Duodenal mucosa (tissue), 2 donors: ENCODE measurements around the gene FCER2.
A peak's percentile ranks its signal among the peaks of the same experiment; 100 is the strongest.

Experiments used
- H3K27ac ChIP-seq: one replicate; pipeline ENCODE4 v1.7.0; 2013; ENCODE audit warnings: low read depth, low read length
- H3K27me3 ChIP-seq, 2 donors: one replicate each; pipeline ENCODE4 v1.7.0; 2013; ENCODE audit warnings: low read length in 2 of 2, control low read depth in 1 of 2; ENCODE audit not compliant: insufficient read depth in 2 of 2, control insufficient read depth in 1 of 2
- H3K36me3 ChIP-seq, 2 donors: one replicate each; pipeline ENCODE4 v1.7.0; 2013; ENCODE audit warnings: low read length in 2 of 2, control low read depth in 1 of 2; ENCODE audit not compliant: insufficient read depth in 2 of 2, control insufficient read depth in 1 of 2
- H3K4me1 ChIP-seq, 2 donors: one replicate each; pipeline ENCODE4 v1.7.0; 2013; ENCODE audit warnings: low read length in 2 of 2, control low read depth in 1 of 2; ENCODE audit not compliant: insufficient read depth in 2 of 2, control insufficient read depth in 1 of 2
- H3K4me3 ChIP-seq, 2 donors: one replicate each; pipeline ENCODE4 v1.7.0; 2013; ENCODE audit warnings: low read length in 2 of 2, low read depth in 1 of 2
- H3K9ac ChIP-seq, 2 donors: one replicate each; pipeline ENCODE4 v1.7.0; 2013; ENCODE audit warnings: low read length in 2 of 2, low read depth in 1 of 2
- H3K9me3 ChIP-seq, 2 donors: one replicate each; pipeline ENCODE4 v1.7.0; 2013; ENCODE audit warnings: low read length in 2 of 2, control low read depth in 1 of 2; ENCODE audit not compliant: control insufficient read depth in 1 of 2

Gene FCER2

DNA sequence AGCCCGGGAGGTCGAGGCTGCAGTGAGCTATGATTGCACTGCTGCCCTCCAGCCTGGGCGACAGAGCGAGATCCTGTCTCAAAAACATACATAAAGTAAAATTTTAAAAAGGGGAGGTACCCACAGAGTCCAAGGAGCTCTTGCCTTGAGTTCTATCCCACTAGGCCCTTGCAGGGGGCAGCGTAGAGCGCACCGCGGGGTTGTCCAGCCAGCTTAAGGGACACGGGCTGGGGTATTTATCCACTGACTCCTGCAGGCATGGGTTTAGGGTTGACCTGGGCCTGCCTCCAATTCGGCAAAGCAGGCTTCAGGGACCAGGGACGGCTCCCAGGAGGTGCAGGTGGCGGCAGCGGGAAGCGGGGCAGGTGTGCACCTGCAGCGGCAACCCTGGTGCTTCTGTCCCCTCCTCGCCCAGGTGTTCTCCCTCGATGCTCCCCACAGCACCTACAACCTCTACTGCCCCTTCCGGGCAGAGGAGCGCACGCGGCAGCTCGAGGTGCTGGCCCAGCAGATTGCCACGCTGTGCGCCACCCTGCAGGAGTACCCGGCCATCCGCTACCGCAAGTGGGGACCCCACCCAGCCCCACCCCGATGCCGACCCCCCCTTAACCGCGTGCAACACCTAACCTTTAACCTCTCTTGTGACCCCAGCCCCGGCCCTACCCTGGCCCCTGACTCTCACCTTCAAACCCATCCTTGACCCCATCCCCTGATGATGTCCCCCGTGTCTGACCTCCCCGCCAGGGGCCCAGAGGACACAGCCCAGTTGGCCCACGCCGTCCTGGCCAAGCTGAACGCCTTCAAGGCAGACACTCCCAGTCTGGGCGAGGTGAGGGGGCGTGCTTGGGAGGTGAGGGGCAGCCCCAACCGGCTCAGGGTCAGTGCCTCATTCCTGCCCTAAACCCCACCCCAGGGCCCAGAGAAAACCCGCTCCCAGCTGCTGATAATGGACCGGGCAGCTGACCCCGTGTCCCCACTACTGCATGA is 60.3 kb downstream of the FCER2 start:
- peaks cover 0 to 2% of the 10 kb centered on the region in 2 donors for H3K9me3 ChIP-seq
- H3K27ac ChIP-seq, result no peak overlapping the region
- H3K4me1 ChIP-seq, result peaks cover 6 to 23% of the 10 kb centered on the region in 2 donors
- H3K9ac ChIP-seq, result no peak overlapping the region
- peaks cover 0 to 35% of the 10 kb centered on the region in 2 donors for H3K36me3 ChIP-seq
- H3K27me3 ChIP-seq, result peaks cover 0 to 7% of the 10 kb centered on the region in 2 donors
- no peak overlapping the region for H3K4me3 ChIP-seq

DNA sequence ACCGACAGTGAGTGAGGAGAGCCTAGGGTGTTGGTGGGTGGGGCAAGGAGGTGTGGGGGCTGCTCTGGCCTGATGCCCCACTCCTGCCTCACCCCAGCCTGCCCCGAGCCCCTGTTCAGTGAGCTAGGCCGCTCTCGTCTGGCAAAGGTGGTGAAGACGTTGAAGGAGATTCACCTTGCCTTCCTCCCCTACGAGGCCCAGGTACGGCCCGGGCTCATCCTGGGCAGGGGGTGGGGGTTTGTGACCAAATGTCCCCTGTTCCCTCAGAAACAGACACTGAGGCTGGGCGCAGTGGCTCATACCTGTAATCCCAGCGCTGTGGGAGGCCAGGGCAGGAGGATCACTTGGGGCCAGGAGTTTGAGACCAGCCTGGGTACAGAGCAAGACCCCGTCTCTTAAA is 61.1 kb downstream of the FCER2 start:
- peaks cover 0 to 7% of the 10 kb centered on the region in 2 donors for H3K27me3 ChIP-seq
- no peak overlapping the region for H3K27ac ChIP-seq
- no peak overlapping the region for H3K9ac ChIP-seq
- H3K9me3 ChIP-seq, result peaks cover 0 to 2% of the 10 kb centered on the region in 2 donors
- peaks cover 0 to 35% of the 10 kb centered on the region in 2 donors for H3K36me3 ChIP-seq
- H3K4me1 ChIP-seq, result peaks cover 6 to 29% of the 10 kb centered on the region in 2 donors
- H3K4me3 ChIP-seq, result no peak overlapping the region

DNA sequence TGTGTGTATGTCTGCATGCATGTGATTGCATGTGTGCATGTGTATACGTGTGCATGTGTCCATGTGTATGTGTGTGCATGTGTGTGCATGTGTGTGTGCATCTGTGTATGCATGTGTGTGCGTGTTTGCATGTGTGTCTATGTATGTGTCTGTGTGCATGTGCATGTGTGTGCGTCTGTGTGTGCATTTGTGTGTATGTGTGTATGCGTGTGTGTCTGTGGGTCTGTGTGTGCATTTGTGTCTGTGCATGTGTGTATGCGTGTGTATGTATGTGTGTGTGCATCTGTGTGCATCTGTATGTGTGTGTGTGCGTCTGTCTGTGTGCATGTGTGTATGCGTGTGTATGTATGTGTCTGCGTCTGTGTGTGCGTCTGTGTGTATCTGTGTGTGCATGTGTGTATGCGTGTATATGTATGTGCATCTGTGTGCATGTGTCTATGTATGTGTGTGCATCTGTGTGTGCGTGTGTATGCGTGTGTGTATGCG is 62.0 kb downstream of the FCER2 start:
- H3K36me3 ChIP-seq, result peaks cover 0 to 27% of the 10 kb centered on the region in 2 donors
- no peak overlapping the region for H3K9ac ChIP-seq
- H3K9me3 ChIP-seq, result peaks cover 0 to 2% of the 10 kb centered on the region in 2 donors
- peak overlapping the region in 1 of 2 donors; percentile 21 for H3K4me3 ChIP-seq
- H3K27ac ChIP-seq, result no peak overlapping the region
- peaks cover 0 to 7% of the 10 kb centered on the region in 2 donors for H3K27me3 ChIP-seq
- H3K4me1 ChIP-seq, result peaks cover 6 to 29% of the 10 kb centered on the region in 2 donors

DNA sequence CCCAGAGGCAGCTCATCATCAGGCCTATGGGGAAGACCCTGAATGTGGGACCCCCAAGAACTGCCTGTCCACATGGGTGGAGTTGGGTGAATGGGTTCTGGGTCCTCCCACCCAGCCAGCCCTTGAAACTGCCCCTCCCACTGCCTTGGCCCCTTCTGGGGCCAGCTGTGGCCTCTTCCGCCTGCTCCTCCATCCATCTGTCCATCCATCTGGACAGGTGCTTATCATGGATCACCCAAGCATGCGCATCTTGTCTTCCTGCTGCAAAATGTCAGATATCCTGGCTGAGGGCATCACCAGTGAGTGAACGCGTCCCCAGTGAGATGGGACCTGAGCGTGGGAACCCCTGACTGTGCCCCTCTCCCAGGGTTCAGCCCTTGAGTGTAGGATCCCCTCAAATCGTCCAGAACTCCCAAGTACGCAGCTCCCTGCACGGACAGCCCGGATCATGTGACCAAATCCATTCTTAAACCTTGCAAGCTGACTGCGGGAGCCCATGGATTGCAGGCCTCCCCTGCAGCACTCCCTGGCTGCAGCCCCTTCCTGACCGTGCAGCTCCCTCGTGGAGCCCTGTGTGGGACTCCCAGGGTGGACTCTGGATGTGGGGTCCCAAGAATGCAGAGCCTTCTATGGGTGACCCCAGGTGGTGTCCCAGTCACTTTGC is 63.0 kb downstream of the FCER2 start:
- Histone ChIP-seq H3K9me3 (peaks cover 0 to 2% of the 10 kb centered on the region in 2 donors), H3K36me3 (peaks cover 0 to 22% of the 10 kb centered on the region in 2 donors), H3K27me3 (peaks cover 0 to 7% of the 10 kb centered on the region in 2 donors), H3K4me3 (no peak overlapping the region), H3K4me1 (peaks cover 6 to 29% of the 10 kb centered on the region in 2 donors), H3K27ac (no peak overlapping the region), H3K9ac (no peak overlapping the region)
